Endothelial cell (in vitro differentiated cells): ENCODE results near the gene SPATA32. TPM values are rescaled to one million over a fixed set of nuclear protein-coding genes. Genes with fewer than 3 reads are reported as not detected.
A peak's percentile ranks its signal among the peaks of the same experiment; 100 is the strongest.

ENCODE experiments used
- DNase-seq: peaks from one replicate; pipeline ENCODE4 v3.0.0; 2021; ENCODE audit warnings: low spot score
- H3K27ac Mint-ChIP-seq: one replicate; pipeline ENCODE4 v1.8.0; 2021; ENCODE audit warnings: mixed read lengths, inconsistent platforms; ENCODE audit not compliant: unreplicated experiment
- H3K27me3 Mint-ChIP-seq: one replicate; pipeline ENCODE4 v1.8.0; 2021; ENCODE audit warnings: mild to moderate bottlenecking, moderate library complexity, mixed read lengths, inconsistent platforms; ENCODE audit not compliant: unreplicated experiment
- H3K36me3 Mint-ChIP-seq: one replicate; pipeline ENCODE4 v1.8.0; 2021; ENCODE audit warnings: mild to moderate bottlenecking, low read depth, mixed read lengths, inconsistent platforms; ENCODE audit not compliant: unreplicated experiment
- H3K4me1 Mint-ChIP-seq: one replicate; pipeline ENCODE4 v1.8.0; 2021; ENCODE audit warnings: mild to moderate bottlenecking, mixed read lengths, inconsistent platforms; ENCODE audit not compliant: unreplicated experiment
- H3K4me3 Mint-ChIP-seq: one replicate; pipeline ENCODE4 v1.8.0; 2021; ENCODE audit warnings: mild to moderate bottlenecking, mixed read lengths, inconsistent platforms; ENCODE audit not compliant: unreplicated experiment
- H3K9me3 Mint-ChIP-seq: one replicate; pipeline ENCODE4 v1.8.0; 2021; ENCODE audit warnings: mixed read lengths, inconsistent platforms; ENCODE audit not compliant: unreplicated experiment
- CTCF ChIP-seq: fragments of 200-600 bp; sonication (generic); IDR thresholded peaks from one replicate; pipeline ENCODE4 v1.5.0; 2021; ENCODE audit warnings: antibody characterized with exemption; ENCODE audit not compliant: unreplicated experiment
- total RNA-seq: library from RNA; stranded (reverse); fragmentation: NEBNext Ultra II Directional; extraction: Animal tissue kit (Norgen Biotek cat#: 25700); gene quantifications from one replicate; pipeline ENCODE4 v1.2.1, GENCODE V29; 2021; ENCODE audit not compliant: unreplicated experiment

The SPATA32 gene
- total RNA-seq, 1 donor from 2014 or later = not detected

GRCh38 chr17:45228763-45229539 is 32.9 kb downstream of the SPATA32 start:
- no peak for DNase-seq
- TF ChIP-seq CTCF = no peak
- Mint-ChIP-seq H3K36me3 (peaks cover 5% of the 10 kb centered on the region), H3K27ac (no peak overlapping the region), H3K9me3 (no peaks in the 10 kb centered on the region), H3K27me3 (peaks cover 9% of the 10 kb centered on the region), H3K4me1 (peaks cover 22% of the 10 kb centered on the region), H3K4me3 (no peak overlapping the region)

- H3K27ac Mint-ChIP-seq = no peak overlapping the region
- peaks cover 12% of the 10 kb centered on the region for H3K27me3 Mint-ChIP-seq
- peaks cover 25% of the 10 kb centered on the region for H3K4me1 Mint-ChIP-seq
- no peak for TF ChIP-seq CTCF
- H3K36me3 Mint-ChIP-seq = peaks cover 5% of the 10 kb centered on the region
- H3K4me3 Mint-ChIP-seq = no peak overlapping the region
- H3K9me3 Mint-ChIP-seq = no peaks in the 10 kb centered on the region
- DNase-seq = no peak
These were observed 33.8 kb downstream of the SPATA32 start for GRCh38 chr17:45227926-45228762.

GRCh38 chr17:45227101-45227925 is 34.6 kb downstream of the SPATA32 start:
- Mint-ChIP-seq H3K4me3 (no peak overlapping the region), H3K4me1 (peaks cover 25% of the 10 kb centered on the region), H3K36me3 (peaks cover 2% of the 10 kb centered on the region), H3K9me3 (no peaks in the 10 kb centered on the region), H3K27ac (peak overlapping the region; percentile 77), H3K27me3 (peaks cover 9% of the 10 kb centered on the region)
- no peak for TF ChIP-seq CTCF
- no peak for DNase-seq

GRCh38 chr17:45226576-45226975 is 35.3 kb downstream of the SPATA32 start:
- Mint-ChIP-seq H3K27me3 (peaks cover 8% of the 10 kb centered on the region), H3K4me3 (peak overlapping the region; percentile 42), H3K4me1 (peaks cover 25% of the 10 kb centered on the region), H3K9me3 (no peaks in the 10 kb centered on the region), H3K27ac (peak overlapping the region; percentile 77), H3K36me3 (no peaks in the 10 kb centered on the region)
- TF ChIP-seq CTCF = no peak
- DNase-seq = no peak
